ENCODE data around the gene SH3TC2.

DNA sequence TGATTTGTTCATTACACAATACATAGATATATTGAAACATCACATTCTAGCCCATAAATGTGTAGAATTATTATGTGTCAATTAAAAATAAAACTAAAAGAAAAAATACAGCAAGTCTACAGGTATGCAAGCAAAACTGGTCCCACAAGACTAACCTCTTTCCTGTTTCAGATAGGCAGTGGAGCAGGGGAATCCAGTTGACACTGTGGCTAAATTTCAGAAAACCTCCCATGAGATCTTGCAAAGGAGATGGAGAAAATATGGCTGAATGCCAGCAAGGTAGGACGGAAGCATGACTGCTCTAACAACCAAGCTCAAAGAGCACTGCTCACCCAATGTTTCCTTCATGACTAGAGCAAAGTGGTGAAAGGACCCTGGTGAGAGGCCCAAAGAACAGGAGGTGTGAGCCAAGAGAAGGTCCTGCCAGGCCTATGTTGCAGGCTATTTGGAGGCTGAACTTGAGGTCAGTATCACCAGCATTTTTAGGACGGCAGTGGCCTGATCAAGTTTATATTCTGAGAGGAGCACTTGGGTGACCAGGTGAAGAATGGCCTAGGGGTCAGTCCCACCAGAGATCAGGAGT, 1.1 kb upstream of the SH3TC2 start:
- TF ChIP-seq, protein P1, sequence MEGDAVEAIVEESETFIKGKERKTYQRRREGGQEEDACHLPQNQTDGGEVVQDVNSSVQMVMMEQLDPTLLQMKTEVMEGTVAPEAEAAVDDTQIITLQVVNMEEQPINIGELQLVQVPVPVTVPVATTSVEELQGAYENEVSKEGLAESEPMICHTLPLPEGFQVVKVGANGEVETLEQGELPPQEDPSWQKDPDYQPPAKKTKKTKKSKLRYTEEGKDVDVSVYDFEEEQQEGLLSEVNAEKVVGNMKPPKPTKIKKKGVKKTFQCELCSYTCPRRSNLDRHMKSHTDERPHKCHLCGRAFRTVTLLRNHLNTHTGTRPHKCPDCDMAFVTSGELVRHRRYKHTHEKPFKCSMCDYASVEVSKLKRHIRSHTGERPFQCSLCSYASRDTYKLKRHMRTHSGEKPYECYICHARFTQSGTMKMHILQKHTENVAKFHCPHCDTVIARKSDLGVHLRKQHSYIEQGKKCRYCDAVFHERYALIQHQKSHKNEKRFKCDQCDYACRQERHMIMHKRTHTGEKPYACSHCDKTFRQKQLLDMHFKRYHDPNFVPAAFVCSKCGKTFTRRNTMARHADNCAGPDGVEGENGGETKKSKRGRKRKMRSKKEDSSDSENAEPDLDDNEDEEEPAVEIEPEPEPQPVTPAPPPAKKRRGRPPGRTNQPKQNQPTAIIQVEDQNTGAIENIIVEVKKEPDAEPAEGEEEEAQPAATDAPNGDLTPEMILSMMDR (conservative IDR thresholded peaks at IDR 0.05), result no peak
- no peak for TF ChIP-seq ZFX (IDR thresholded peaks at IDR 0.05)

Measured in C4-2B (cell line).